ENCODE measurements around the gene KAT8.
"Not testable (repeated sequence)": the region's sequence is repeated elsewhere in the genome, so short reads cannot be mapped to it uniquely, and the experiment has no call there.

KAT8 gene

DNA sequence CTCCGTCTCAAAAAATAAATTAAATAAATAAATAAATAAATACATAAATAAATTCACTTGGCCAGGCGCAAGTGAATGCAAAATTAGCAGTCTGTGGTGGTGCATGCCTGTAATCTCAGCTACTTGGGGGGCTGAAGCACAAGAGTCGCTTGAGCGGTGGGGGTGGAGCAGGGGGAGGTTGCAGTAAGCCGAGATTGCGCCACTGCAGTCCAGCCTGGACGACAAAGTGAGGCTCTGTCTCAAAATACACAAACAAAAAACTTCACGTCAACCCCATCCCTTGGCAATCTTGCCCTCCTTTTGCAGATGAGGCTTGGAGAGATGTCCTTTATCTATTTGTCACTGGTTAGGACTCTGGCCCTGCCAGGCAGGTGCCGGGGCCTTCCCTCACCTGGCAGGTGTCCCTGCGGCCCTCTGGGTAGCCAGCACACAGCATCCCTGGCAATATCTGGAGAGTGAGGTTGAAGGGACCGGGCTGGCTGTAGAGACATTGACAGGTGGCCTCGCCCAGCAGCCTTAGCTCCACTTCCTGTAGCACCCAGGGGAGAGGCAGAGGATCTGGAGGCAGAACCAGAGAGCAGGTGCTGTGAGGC is 28.0 kb downstream of the KAT8 start:
- DNase-seq (ENCODE audit: low read depth): no peak
- H3K4me3 ChIP-seq (ENCODE audit: low read length): no peak overlapping the region
- TF ChIP-seq, protein P1, sequence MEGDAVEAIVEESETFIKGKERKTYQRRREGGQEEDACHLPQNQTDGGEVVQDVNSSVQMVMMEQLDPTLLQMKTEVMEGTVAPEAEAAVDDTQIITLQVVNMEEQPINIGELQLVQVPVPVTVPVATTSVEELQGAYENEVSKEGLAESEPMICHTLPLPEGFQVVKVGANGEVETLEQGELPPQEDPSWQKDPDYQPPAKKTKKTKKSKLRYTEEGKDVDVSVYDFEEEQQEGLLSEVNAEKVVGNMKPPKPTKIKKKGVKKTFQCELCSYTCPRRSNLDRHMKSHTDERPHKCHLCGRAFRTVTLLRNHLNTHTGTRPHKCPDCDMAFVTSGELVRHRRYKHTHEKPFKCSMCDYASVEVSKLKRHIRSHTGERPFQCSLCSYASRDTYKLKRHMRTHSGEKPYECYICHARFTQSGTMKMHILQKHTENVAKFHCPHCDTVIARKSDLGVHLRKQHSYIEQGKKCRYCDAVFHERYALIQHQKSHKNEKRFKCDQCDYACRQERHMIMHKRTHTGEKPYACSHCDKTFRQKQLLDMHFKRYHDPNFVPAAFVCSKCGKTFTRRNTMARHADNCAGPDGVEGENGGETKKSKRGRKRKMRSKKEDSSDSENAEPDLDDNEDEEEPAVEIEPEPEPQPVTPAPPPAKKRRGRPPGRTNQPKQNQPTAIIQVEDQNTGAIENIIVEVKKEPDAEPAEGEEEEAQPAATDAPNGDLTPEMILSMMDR (IDR thresholded peaks at IDR 0.05; ENCODE audit: insufficient read depth, low read depth, low read length, missing control alignments): no peak

DNA sequence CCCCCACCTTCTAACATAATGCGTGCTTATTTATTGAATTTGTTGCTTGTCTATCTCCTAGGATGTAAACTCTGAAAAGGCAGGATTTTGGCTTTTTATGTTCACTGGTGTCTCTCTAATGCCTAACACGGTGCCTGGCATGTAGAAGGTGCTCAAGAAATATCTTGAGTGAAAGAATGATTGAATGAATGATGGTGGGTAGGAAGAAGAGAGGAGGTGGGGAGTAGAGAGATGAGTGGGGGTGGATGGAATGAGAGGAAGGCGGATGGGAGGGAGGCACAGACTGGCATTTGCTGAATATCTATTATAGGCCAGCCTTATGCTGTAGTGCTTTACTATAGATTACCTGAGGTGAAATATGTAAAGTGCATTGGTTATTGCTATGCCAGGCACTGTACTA is 30.1 kb downstream of the KAT8 start:
- H3K4me3 ChIP-seq (ENCODE audit: low read length): no peak overlapping the region
- no peak for DNase-seq (ENCODE audit: low read depth)
- TF ChIP-seq, protein P1 (IDR thresholded peaks at IDR 0.05; ENCODE audit: insufficient read depth, low read depth, low read length, missing control alignments): no peak

DNA sequence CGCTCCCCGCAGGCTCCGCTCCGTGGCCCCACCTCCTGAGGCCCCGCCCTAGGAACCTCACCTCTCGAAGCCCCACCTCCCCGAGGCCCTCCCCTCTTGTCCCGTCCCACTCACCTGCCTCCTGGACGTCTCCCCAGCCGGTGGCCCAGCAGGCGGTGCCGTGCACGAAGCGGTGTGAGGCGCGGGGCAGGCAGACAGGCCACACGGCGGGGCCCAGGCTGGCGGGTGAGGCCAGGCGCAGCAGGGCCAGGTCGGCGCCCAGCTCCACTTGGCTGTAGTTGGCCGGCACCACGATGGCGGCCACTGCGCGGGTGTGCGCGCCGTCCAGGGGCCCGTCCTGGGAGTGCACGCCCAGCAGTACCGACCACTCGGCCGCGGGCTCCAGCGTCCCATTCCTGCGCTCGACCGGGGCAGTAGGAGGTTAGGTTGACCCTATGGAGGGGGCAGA is 30.8 kb downstream of the KAT8 start:
- peak; percentile 66 for DNase-seq (ENCODE audit: low read depth)
- H3K4me3 ChIP-seq (ENCODE audit: low read length): peak overlapping the region; percentile 25
- TF ChIP-seq, protein P1 (IDR thresholded peaks at IDR 0.05; ENCODE audit: insufficient read depth, low read depth, low read length, missing control alignments): no peak

DNA sequence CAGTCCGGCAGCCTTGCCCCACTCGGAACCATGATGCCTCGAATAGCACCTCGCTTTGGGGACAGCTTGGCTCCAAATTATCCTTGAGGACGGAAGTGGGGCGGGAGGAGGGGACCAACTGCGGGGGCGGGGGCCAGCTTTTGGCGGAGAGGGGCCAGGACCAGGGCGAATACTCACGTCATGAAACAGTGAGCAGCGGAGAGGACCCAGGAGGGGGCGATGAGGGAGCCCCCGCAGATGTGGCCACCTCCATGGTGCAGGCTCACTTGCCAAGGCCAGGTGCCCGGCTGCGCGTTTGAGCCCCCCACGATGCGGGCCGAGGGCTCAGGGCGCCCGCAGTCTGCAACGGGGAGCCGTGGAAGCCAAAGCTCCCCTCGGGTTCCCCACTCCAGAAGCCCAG is 31.4 kb downstream of the KAT8 start:
- TF ChIP-seq, protein P1 (IDR thresholded peaks at IDR 0.05; ENCODE audit: insufficient read depth, low read depth, low read length, missing control alignments): no peak

DNA sequence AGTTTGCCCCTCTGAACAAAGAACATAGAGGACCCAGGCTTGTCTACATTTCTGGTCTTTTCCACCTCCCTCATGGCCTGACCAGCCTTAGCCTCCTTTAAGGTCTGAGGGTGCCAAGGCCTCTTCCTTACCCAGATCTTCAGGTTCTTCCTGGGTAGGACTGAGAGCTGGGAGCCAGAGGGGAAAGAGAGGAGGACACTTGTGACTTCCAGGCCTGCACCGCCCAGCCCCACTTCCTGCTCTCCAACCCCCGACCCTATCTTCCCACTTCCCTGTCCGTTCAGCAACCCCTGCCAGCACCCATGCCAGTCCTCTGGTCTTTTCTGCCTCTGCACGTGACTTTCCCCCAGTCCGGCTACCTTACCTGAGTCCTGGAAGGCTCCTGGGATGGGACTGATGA is 31.9 kb downstream of the KAT8 start:
- no peak overlapping the region for H3K4me3 ChIP-seq (ENCODE audit: low read length)
- no peak for DNase-seq (ENCODE audit: low read depth)
- TF ChIP-seq, protein P1 (IDR thresholded peaks at IDR 0.05; ENCODE audit: insufficient read depth, low read depth, low read length, missing control alignments): no peak

More for the DNA sequence above, 31.4 kb downstream of the KAT8 start:
- no peak overlapping the region for H3K4me3 ChIP-seq (ENCODE audit: low read length)
- DNase-seq (ENCODE audit: low read depth): no peak

DNA sequence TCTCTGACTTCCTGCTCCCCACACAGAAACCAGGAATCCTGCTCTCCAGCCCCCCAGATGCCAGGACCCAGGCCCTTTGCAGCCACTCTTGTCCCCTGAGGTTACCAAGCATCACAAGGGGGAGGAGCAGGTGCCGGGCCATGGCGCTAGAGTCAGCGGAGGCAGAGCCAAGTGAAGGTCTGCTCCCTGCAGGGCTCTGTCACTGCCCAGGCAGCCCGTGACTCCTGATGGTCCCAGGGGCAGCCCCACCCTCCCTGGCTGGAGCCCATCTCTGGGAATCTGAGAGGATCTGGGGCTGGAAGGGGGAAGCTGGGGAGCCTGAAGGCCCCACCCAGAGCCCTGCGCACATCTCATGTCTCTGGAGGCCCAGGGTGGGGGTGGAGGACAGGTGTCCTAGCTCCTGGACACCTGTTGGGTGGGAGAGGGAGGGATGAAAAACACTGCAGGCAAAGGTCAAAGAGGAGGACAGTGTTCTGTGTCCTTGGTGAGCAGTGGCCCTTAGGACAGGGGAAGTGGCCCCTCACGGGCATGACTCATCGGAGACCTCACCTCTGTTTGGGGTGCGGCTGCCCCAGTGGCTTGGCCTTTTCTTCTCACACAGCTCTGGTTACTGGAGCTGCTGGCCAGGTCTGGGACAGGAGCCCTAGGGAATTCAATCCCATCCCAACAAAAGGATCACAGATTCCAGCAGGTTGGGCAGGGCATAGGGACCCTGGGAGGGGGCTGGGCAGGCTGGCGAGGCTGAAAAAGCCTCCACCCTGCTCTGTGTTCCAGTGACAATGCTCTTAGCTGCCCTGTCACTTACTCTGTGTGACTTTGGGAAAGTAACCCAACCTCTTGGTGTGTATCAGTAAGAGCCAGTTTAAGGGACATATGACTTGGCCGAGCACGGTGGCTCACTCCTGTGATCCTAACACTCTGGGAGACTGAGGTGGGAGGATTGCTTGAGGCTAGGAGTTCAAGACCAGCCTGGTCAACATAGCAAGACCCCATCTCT is 32.7 kb downstream of the KAT8 start, which contains the start of gene PRSS36:
Gene PRSS36 (minus strand): TSS at position 173 of the 997 bp plus-strand sequence. CDS start 31 bp downstream, at position 142.
- DNase-seq (ENCODE audit: low read depth): no peak
- H3K4me3 ChIP-seq (ENCODE audit: low read length): no peak within 1 kb of the TSS
- TF ChIP-seq, protein P1 (IDR thresholded peaks at IDR 0.05; ENCODE audit: insufficient read depth, low read depth, low read length, missing control alignments): no peak

DNA sequence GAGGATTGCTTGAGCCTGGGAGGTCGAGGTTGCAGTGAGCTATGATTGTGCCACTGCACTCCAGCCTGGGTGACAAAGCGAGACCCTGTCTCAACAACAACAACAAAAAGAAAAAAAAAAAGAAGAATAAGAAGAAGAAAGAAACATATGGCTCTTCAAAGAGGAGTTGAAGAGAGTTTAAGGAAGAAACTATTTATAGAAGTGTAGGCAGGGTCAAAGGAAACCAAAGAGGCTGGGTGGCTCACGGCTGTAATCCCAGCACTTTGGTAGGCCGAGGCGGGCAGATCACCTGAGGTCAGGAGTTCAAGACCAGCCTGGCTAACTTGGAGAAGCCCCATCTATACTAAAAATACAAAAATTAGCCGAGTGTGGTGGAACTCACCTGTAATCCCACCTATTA is 33.5 kb downstream of the KAT8 start:
- DNase-seq (ENCODE audit: low read depth); H3K4me3 ChIP-seq (ENCODE audit: low read length): not testable (repeated sequence)

All from epithelial cell of esophagus (primary cell).